Smooth muscle cell (in vitro differentiated cells): ENCODE data around the gene IMMP2L. TPM values are rescaled to one million over a fixed set of nuclear protein-coding genes. Genes with fewer than 3 reads are reported as not detected.

Experiments
- DNase-seq: peaks from one replicate; lab custom pipeline; 2025; ENCODE audit not compliant: unreplicated experiment; lab: John Stamatoyannopoulos, UW
- H2AFZ ChIP-seq: fragments of 200-600 bp; sonication (generic); 2 replicates; pipeline ENCODE4 v1.6.0; 2016; ENCODE audit warnings: antibody characterized with exemption, low read depth, mild to moderate bottlenecking
- H3F3A ChIP-seq: fragments of 200-600 bp; sonication (generic); 2 replicates; pipeline ENCODE4 v1.6.0; 2017; ENCODE audit warnings: antibody characterized with exemption, low read depth
- H3K27ac ChIP-seq: fragments of 200-600 bp; sonication (generic); 2 replicates; pipeline ENCODE4 v1.5.1; 2016; ENCODE audit warnings: low read depth, mild to moderate bottlenecking
- H3K27me3 ChIP-seq: fragments of 200-600 bp; sonication (generic); 2 replicates; pipeline ENCODE4 v1.6.1; 2016; ENCODE audit warnings: low read depth, mild to moderate bottlenecking
- H3K36me3 ChIP-seq: fragments of 200-600 bp; sonication (generic); 2 replicates; pipeline ENCODE4 v1.5.1; 2016; ENCODE audit warnings: low read depth
- H3K4me1 ChIP-seq: fragments of 200-600 bp; sonication (generic); 2 replicates; pipeline ENCODE4 v1.5.1; 2016; ENCODE audit warnings: low read depth
- H3K4me2 ChIP-seq: fragments of 200-600 bp; sonication (generic); 2 replicates; pipeline ENCODE4 v1.6.0; 2016; ENCODE audit warnings: mild to moderate bottlenecking
- H3K4me3 ChIP-seq: fragments of 200-600 bp; sonication (generic); 2 replicates; pipeline ENCODE4 v1.5.1; 2016; ENCODE audit warnings: mild to moderate bottlenecking
- H3K79me2 ChIP-seq: fragments of 200-600 bp; sonication (generic); 2 replicates; pipeline ENCODE4 v1.6.0; 2016; ENCODE audit warnings: low read depth, mild to moderate bottlenecking
- H3K9ac ChIP-seq: fragments of 200-600 bp; sonication (generic); 2 replicates; pipeline ENCODE4 v1.6.0; 2016; ENCODE audit warnings: low read depth
- H3K9me3 ChIP-seq: fragments of 200-600 bp; sonication (generic); replicated peaks from 2 replicates; pipeline ENCODE4 v1.5.1; 2016; ENCODE audit warnings: low read depth
- H4K20me1 ChIP-seq: fragments of 200-600 bp; sonication (generic); 2 replicates; pipeline ENCODE4 v1.6.0; 2016; ENCODE audit warnings: low read depth
- WGBS: methylation state at CpG from one replicate; pipeline ENCODE4 v1.1.7; 2016; ENCODE audit warnings: low lambda C conversion rate; 5-methylcytosine and 5-hydroxymethylcytosine counted together
- polyA plus RNA-seq: library from polyadenylated mRNA; unstranded; fragments of >200 nt; fragmentation: Nextera tagmentation; extraction: Ambion mirVana; gene quantifications from 2 replicates; pipeline ENCODE4 v1.2.1, GENCODE V29; 2016
- total RNA-seq: library from RNA; depleted of rRNA; stranded (reverse); fragments of >200 nt; gene quantifications from 2 replicates; pipeline ENCODE4 v1.2.3, GENCODE V29; 2014
- TF ChIP-seq, protein P1 (sequence below): fragments of 200-600 bp; sonication (generic); IDR thresholded peaks from 2 replicates; pipeline ENCODE4 v1.5.1; 2017; ENCODE audit warnings: borderline replicate concordance, mild to moderate bottlenecking, antibody characterized with exemption; ENCODE audit not compliant: insufficient read depth, poor library complexity, severe bottlenecking

The IMMP2L gene
- total and polyA plus RNA-seq, 2 experiments from 2014 or later, result 10.9 to 11.1 TPM

DNA sequence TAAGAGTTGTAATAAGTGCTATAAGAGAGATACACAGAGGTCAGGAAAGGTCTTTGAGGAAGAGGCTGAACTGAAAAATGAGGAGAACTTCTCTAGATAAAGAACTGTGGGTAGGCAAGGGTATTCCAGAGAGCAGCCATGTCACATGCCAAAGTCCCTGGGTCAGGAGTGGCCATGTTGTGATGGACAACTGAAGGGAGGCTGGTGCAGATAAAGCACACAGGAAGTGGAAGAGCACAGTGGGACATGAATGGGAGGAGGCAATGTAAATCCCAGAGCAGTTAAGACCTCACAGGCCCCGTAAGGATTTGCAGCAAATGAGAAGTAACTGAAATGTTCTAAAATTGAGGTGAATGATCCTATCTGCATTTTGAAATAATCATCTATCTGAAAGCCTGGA lies 37.2 kb downstream of the IMMP2L start:
- WGBS, result 96% methylated on average over 1 of the region's 1 CpG
- H2AFZ ChIP-seq, result no peak overlapping the region

DNA sequence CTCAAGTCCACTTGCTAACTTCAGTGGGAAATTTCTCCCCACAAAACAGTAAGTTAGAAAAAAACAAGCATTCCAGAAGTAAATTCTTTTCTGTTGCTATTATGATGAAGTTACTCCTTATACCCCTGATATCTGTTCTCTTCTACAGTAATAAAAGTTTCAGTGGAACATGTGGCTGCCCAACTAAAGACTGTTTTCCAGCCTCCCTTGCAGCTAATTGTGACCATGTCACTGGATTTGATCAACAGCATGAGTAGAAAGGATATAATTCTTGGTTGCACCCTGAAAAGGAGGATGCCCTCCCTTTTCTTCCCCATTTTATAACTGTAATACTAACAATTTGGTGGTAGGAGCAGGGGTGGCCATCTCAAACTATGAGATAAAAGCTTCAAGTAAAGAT lies 40.6 kb downstream of the IMMP2L start:
- Histone ChIP-seq H3K9me3 (no peaks in the 10 kb centered on the region), H3K4me1 (no peaks in the 10 kb centered on the region), H3K27ac (no peak overlapping the region), H2AFZ (no peak overlapping the region), H3K36me3 (no peaks in the 10 kb centered on the region), H3K27me3 (no peaks in the 10 kb centered on the region), H4K20me1 (no peaks in the 10 kb centered on the region), H3K9ac (no peak overlapping the region), H3F3A (no peaks in the 10 kb centered on the region), H3K4me3 (no peak overlapping the region), H3K4me2 (no peak overlapping the region), H3K79me2 (no peaks in the 10 kb centered on the region)
- DNase-seq, result no peak
- TF ChIP-seq, protein P1, sequence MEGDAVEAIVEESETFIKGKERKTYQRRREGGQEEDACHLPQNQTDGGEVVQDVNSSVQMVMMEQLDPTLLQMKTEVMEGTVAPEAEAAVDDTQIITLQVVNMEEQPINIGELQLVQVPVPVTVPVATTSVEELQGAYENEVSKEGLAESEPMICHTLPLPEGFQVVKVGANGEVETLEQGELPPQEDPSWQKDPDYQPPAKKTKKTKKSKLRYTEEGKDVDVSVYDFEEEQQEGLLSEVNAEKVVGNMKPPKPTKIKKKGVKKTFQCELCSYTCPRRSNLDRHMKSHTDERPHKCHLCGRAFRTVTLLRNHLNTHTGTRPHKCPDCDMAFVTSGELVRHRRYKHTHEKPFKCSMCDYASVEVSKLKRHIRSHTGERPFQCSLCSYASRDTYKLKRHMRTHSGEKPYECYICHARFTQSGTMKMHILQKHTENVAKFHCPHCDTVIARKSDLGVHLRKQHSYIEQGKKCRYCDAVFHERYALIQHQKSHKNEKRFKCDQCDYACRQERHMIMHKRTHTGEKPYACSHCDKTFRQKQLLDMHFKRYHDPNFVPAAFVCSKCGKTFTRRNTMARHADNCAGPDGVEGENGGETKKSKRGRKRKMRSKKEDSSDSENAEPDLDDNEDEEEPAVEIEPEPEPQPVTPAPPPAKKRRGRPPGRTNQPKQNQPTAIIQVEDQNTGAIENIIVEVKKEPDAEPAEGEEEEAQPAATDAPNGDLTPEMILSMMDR, result no peak

More for the DNA sequence above, 37.2 kb downstream of the IMMP2L start:
- Histone ChIP-seq H3K27me3 (no peaks in the 10 kb centered on the region), H3K27ac (no peak overlapping the region), H3K4me1 (no peaks in the 10 kb centered on the region), H3K36me3 (no peaks in the 10 kb centered on the region), H3K4me3 (no peak overlapping the region), H3K79me2 (no peaks in the 10 kb centered on the region), H3K4me2 (no peak overlapping the region), H3K9me3 (no peaks in the 10 kb centered on the region), H3K9ac (no peak overlapping the region), H4K20me1 (no peaks in the 10 kb centered on the region), H3F3A (no peaks in the 10 kb centered on the region)
- DNase-seq, result no peak
- TF ChIP-seq, protein P1, result no peak

DNA sequence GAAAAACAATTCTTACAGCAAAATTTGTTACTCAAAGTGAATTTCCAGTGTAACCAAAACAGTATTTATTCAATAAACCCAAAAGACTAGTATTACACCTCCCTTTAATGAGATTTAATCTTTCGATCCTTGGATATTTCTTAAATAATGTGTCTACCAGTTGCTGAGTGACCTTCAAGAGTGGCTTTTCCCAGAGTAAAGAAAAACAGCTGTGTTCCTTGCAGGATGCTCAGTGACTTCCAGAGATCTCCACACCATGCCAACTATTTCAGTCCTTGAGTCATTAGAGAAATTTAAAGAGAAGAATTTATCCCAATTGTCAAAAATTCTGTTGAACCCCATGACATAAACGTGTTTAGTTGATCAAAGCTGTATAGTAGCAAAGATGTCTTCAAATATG lies 44.0 kb downstream of the IMMP2L start:
- H3K79me2 ChIP-seq, result no peaks in the 10 kb centered on the region
- WGBS, result 95% methylated on average over 2 of the region's 2 CpGs
- no peaks in the 10 kb centered on the region for H3K9me3 ChIP-seq
- no peaks in the 10 kb centered on the region for H4K20me1 ChIP-seq
- H3K36me3 ChIP-seq, result no peaks in the 10 kb centered on the region
- H3K27ac ChIP-seq, result no peak overlapping the region
- no peak overlapping the region for H2AFZ ChIP-seq
- TF ChIP-seq, protein P1, result no peak
- no peak overlapping the region for H3K4me2 ChIP-seq
- no peaks in the 10 kb centered on the region for H3K27me3 ChIP-seq
- H3K4me3 ChIP-seq, result no peak overlapping the region
- no peaks in the 10 kb centered on the region for H3K4me1 ChIP-seq
- no peak overlapping the region for H3K9ac ChIP-seq
- no peaks in the 10 kb centered on the region for H3F3A ChIP-seq
- DNase-seq, result no peak

DNA sequence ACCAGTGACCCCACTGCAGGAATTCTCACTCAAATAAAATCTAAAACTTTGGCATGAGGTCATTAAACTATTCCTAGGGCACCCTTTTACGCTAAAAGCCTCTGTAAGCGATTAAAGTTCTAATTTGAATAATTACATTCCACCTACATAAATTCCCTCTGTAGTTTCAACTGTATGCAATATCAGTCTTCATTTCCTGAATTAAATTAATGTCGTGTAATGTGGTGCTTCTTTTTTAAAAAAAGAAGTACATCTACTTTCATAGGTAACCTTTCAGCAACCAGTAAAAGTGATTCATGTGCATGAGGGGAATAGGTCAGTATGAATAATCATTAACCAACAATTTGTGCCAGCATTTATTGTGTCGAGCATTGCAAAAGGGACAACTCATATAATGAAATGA lies 44.7 kb downstream of the IMMP2L start:
- TF ChIP-seq, protein P1, result no peak
- Histone ChIP-seq H4K20me1 (no peaks in the 10 kb centered on the region), H3K27ac (no peak overlapping the region), H3K4me1 (no peaks in the 10 kb centered on the region), H3K4me2 (no peak overlapping the region), H3K27me3 (no peaks in the 10 kb centered on the region), H2AFZ (no peak overlapping the region), H3K9me3 (no peaks in the 10 kb centered on the region), H3F3A (no peaks in the 10 kb centered on the region), H3K9ac (no peak overlapping the region), H3K4me3 (no peak overlapping the region), H3K36me3 (no peaks in the 10 kb centered on the region), H3K79me2 (no peaks in the 10 kb centered on the region)
- WGBS, result 96% methylated on average over 4 of the region's 4 CpGs
- no peak for DNase-seq
